Measurements from ENCODE around the gene SCAF4.
"Not testable (repeated sequence)": the region's sequence is repeated elsewhere in the genome, so short reads cannot be mapped to it uniquely, and the experiment has no call there.

Gene SCAF4

GRCh38 chr21:31644643-31645042, 87.3 kb downstream of the SCAF4 start:
- DNase-seq (ENCODE audit: low read depth, low spot score), result no peak

GRCh38 chr21:31641416-31641922, 90.4 kb downstream of the SCAF4 start:
- no peak for DNase-seq (ENCODE audit: low read depth, low spot score)

- DNase-seq (ENCODE audit: low read depth, low spot score), result no peak
Observed at GRCh38 chr21:31636874-31637273, 95.0 kb downstream of the SCAF4 start.

GRCh38 chr21:31634993-31635392, 96.9 kb downstream of the SCAF4 start:
- no peak for DNase-seq (ENCODE audit: low read depth, low spot score)

GRCh38 chr21:31631881-31632280, 100.0 kb downstream of the SCAF4 start:
- not testable (repeated sequence) for DNase-seq (ENCODE audit: low read depth, low spot score)

- DNase-seq (ENCODE audit: low read depth, low spot score), result peak; percentile 90
Observed at GRCh38 chr21:31629972-31630711, 101.8 kb downstream of the SCAF4 start.

- no peak for DNase-seq (ENCODE audit: low read depth, low spot score)
Observed at GRCh38 chr21:31624961-31625491, 106.9 kb downstream of the SCAF4 start.

GRCh38 chr21:31624181-31624580, 107.7 kb downstream of the SCAF4 start:
- no peak for DNase-seq (ENCODE audit: low read depth, low spot score)

- peak; percentile 18 for DNase-seq (ENCODE audit: low read depth, low spot score)
Observed at GRCh38 chr21:31623664-31624063, 108.3 kb downstream of the SCAF4 start.

GRCh38 chr21:31622397-31622796, 109.5 kb downstream of the SCAF4 start:
- DNase-seq (ENCODE audit: low read depth, low spot score), result no peak

Data from astrocyte of the hippocampus (primary cell).